Transverse colon (tissue), 3 donors: Measurements from ENCODE around the gene TRPM2.

Experiments
- CTCF ChIP-seq, 5 experiments: fragments of 200-600 bp in 3 of 5; fragments of 450-650 bp in 2 of 5; sonication (generic) in 3 of 5; IDR thresholded peaks; 1 replicate in 2 of 5; 2 replicates in 3 of 5; pipeline ENCODE4 v1.5.1; 2016 to 2017; ENCODE audit warnings: antibody characterized with exemption in 5 of 5, inconsistent platforms in 3 of 5, mild to moderate bottlenecking in 2 of 5, moderate library complexity in 1 of 5
- POLR2A ChIP-seq: fragments of 450-650 bp; IDR thresholded peaks from one replicate; pipeline ENCODE4 v1.6.1; 2016; ENCODE audit warnings: antibody characterized with exemption, mild to moderate bottlenecking, moderate library complexity

- TF ChIP-seq CTCF (IDR thresholded peaks at IDR 0.05) (no peak), POLR2A (no peak)
Observed at GRCh38 chr21:44402323-44403105, 49.1 kb downstream of the TRPM2 start.
